HUDEP-2 (cell line): ENCODE results near the gene SOCS4.

Experiments
- DNase-seq, 76 experiments: peaks; one replicate each; lab custom pipeline; 2025; ENCODE audit not compliant: unreplicated experiment in 76 of 76; lab: John Stamatoyannopoulos, UW

Gene SOCS4

GRCh38 chr14:55084401-55085059 lies 57.5 kb downstream of the SOCS4 start:
- DNase-seq = no peak

GRCh38 chr14:55085060-55085660 lies 58.1 kb downstream of the SOCS4 start:
- DNase-seq = no peak

GRCh38 chr14:55086938-55087337 lies 59.9 kb downstream of the SOCS4 start:
- no peak for DNase-seq

GRCh38 chr14:55088356-55088755 lies 61.3 kb downstream of the SOCS4 start:
- DNase-seq = no peak

GRCh38 chr14:55092341-55092740 lies 65.3 kb downstream of the SOCS4 start:
- DNase-seq = no peak

GRCh38 chr14:55094292-55095157 lies 67.5 kb downstream of the SOCS4 start:
- DNase-seq = no peak

GRCh38 chr14:55097881-55098560 lies 71.0 kb downstream of the SOCS4 start:
- DNase-seq = peak in 23 of 76 experiments; percentile 11 to 39 (median 22)

GRCh38 chr14:55098561-55098898 lies 71.5 kb downstream of the SOCS4 start:
- no peak for DNase-seq
